Tibial nerve (tissue), 3 donors: ENCODE results near the gene TPM3.

Source experiments
- CTCF ChIP-seq, 5 experiments: fragments of 200-600 bp in 3 of 5; fragments of 450-650 bp in 2 of 5; sonication (generic) in 3 of 5; IDR thresholded peaks; one replicate each; pipeline ENCODE4 v1.5.1; 2016 to 2019; ENCODE audit warnings: antibody characterized with exemption in 5 of 5, mild to moderate bottlenecking in 3 of 5, moderate library complexity in 2 of 5
- POLR2A ChIP-seq, 2 donors: fragments of 450-650 bp; IDR thresholded peaks; one replicate each; pipeline ENCODE4 v1.6.1; 2017; ENCODE audit warnings: antibody characterized with exemption in 2 of 2, mild to moderate bottlenecking in 2 of 2, moderate library complexity in 2 of 2

DNA sequence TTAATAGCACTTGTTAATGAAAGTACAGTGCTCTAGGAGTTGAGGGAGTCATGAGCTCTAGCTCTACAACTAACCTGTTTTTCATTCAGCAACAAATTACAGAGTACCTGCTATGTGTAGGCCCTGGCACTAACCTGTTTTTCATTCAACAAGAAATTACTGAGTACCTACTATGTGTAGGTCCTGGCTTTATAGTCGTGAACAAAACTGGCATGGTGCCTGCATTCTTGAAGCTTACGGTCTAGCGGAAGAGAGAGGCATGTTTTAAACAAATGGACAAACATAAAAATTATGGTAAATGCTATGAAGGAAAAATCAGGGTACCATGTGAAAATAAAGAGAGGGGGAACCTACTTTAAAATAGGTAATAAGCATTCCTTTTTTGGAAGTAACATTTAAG is 26.6 kb upstream of the TPM3 start:
- no peak for TF ChIP-seq CTCF (IDR thresholded peaks at IDR 0.05)
- no peak for TF ChIP-seq POLR2A (IDR thresholded peaks at IDR 0.05)
